Measurements from ENCODE around the gene TXNRD3. TPM values are rescaled to one million over a fixed set of nuclear protein-coding genes. Genes with fewer than 3 reads are reported as not detected.

The TXNRD3 gene
- polyA plus RNA-seq, 1 of the 3 experiments (the other 2 are of a cell fraction) = 4.7 TPM

GRCh38 chr3:126666658-126667528 is 12.0 kb upstream of the TXNRD3 start (continued):
- TF ChIP-seq IRF3 (IDR thresholded peaks at IDR 0.05; ENCODE audit: low read depth, low read length) = no peak

- Histone ChIP-seq H3K9me2 (no peaks in the 10 kb centered on the region), H2AFZ (ENCODE audit: low read depth) (no peak overlapping the region), H3K9me3 (no peaks in the 10 kb centered on the region), H3K9ac (no peak overlapping the region), H3K79me2 (ENCODE audit: insufficient read depth) (no peaks in the 10 kb centered on the region), H3K4me2 (no peak overlapping the region), H3K27me3 (ENCODE audit: insufficient read depth) (peaks cover 7% of the 10 kb centered on the region; the same call in 1 of the 2 replicates), H3K27ac (ENCODE audit: low read depth in 2 of 2, low read length in 1 of 2) (no peak overlapping the region), H3K4me1 (ENCODE audit: control insufficient read depth in 1 of 2, insufficient read depth in 2 of 2, low read depth in 1 of 2, low read length in 1 of 2) (no peaks in the 10 kb centered on the region; a peak in 1 of 4 replicates), H4K20me1 (ENCODE audit: insufficient read depth) (no peaks in the 10 kb centered on the region), H3K36me3 (replicated peaks in 1 of 2; ENCODE audit: control insufficient read depth in 1 of 2, insufficient read depth in 2 of 2, low read length in 1 of 2) (no peaks in the 10 kb centered on the region), H3K4me3 (ENCODE audit: low read depth in 2 of 2, low read length in 1 of 2) (no peak overlapping the region), H3F3A (replicated peaks; ENCODE audit: insufficient read depth) (no peaks in the 10 kb centered on the region)
- 77% methylated on average over 7 of the region's 15 CpGs for WGBS (ENCODE audit: low lambda C conversion rate)
- no peak for DNase-seq
- no peak for TF ChIP-seq FOXJ3 (CRISPR knock-in tag; IDR thresholded peaks at IDR 0.05)
- TF ChIP-seq RXRA (IDR thresholded peaks at IDR 0.05; ENCODE audit: borderline replicate concordance, low read depth) = no peak
- no peak for TF ChIP-seq MXI1 (IDR thresholded peaks at IDR 0.05; ENCODE audit: low read depth, low read length)
- no peak for TF ChIP-seq RAD21 (IDR thresholded peaks at IDR 0.05; ENCODE audit: low read length)
- TF ChIP-seq EZH2phosphoT487 (IDR thresholded peaks at IDR 0.05; ENCODE audit: borderline replicate concordance, low read depth) = no peak
- no peak for TF ChIP-seq FOXM1 (IDR thresholded peaks at IDR 0.05; ENCODE audit: low read depth)
- TF ChIP-seq IRF3 (IDR thresholded peaks at IDR 0.05; ENCODE audit: low read depth, low read length) = no peak
- TF ChIP-seq TEAD4 (IDR thresholded peaks at IDR 0.05; ENCODE audit: borderline replicate concordance, insufficient read depth) = no peak
- no peak for TF ChIP-seq SIN3A (IDR thresholded peaks at IDR 0.05; ENCODE audit: borderline replicate concordance, low read depth, low read length)
- TF ChIP-seq RFX5 (IDR thresholded peaks at IDR 0.05; ENCODE audit: low read length) = no peak
- no peak for TF ChIP-seq REST (IDR thresholded peaks at IDR 0.05; ENCODE audit: low read depth, low read length)
- TF ChIP-seq NRF1 (IDR thresholded peaks at IDR 0.05; ENCODE audit: low read depth, low read length) = no peak
- no peak for TF ChIP-seq EP300 (IDR thresholded peaks at IDR 0.05; ENCODE audit: borderline replicate concordance in 1 of 2, low read depth in 1 of 2, low read length in 1 of 2)
- no peak for TF ChIP-seq RCOR1 (IDR thresholded peaks at IDR 0.05; ENCODE audit: low read length)
- no peak for TF ChIP-seq SMC3 (IDR thresholded peaks at IDR 0.05; ENCODE audit: low read depth, low read length)
- TF ChIP-seq MAX (IDR thresholded peaks at IDR 0.05; ENCODE audit: low read depth) = no peak
- no peak for TF ChIP-seq MEF2A (IDR thresholded peaks at IDR 0.05; ENCODE audit: borderline replicate concordance, low read depth)
- no peak for TF ChIP-seq NFIC (IDR thresholded peaks at IDR 0.05; ENCODE audit: borderline replicate concordance)
- TF ChIP-seq GATA2 (CRISPR knock-in tag; IDR thresholded peaks at IDR 0.05) = no peak
- ChIA-PET CTCF (interaction anchor here (0.6 to 1.7 kb wide), 4 partner anchors 13 to 316 kb away, joined by 3 to 6 read pairs (median 4); partner anchors contain the start of gene PLXNA1), POLR2A (no interaction called here)
Observed at GRCh38 chr3:126665959-126666657, 11.2 kb upstream of the TXNRD3 start.
